ENCODE data around the gene RAB3B. TPM values are rescaled to one million over a fixed set of nuclear protein-coding genes. Genes with fewer than 3 reads are reported as not detected.

The RAB3B gene
- total RNA-seq, 4 donors from 2014 or later, result under 0.01 TPM; not detected in 1

DNA sequence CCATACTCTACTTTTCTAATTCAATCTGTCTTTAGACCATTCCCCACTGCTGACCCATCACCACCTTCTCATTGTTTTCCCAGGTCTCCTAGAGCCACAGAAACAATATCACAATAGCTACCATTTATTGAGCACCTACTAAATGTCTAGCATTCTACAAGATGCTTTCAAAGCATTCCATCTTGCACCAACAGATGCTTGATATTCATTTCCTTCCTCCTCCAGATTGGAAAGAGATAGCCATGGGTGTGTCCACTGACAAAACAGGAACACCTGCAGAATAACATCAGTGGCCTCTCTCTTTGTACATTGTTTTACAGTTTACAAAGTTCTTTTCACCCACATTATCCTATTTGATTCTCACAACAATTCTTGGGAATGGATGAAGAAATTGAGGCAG, 2.2 kb downstream of the RAB3B start:
- TF ChIP-seq, protein P1, sequence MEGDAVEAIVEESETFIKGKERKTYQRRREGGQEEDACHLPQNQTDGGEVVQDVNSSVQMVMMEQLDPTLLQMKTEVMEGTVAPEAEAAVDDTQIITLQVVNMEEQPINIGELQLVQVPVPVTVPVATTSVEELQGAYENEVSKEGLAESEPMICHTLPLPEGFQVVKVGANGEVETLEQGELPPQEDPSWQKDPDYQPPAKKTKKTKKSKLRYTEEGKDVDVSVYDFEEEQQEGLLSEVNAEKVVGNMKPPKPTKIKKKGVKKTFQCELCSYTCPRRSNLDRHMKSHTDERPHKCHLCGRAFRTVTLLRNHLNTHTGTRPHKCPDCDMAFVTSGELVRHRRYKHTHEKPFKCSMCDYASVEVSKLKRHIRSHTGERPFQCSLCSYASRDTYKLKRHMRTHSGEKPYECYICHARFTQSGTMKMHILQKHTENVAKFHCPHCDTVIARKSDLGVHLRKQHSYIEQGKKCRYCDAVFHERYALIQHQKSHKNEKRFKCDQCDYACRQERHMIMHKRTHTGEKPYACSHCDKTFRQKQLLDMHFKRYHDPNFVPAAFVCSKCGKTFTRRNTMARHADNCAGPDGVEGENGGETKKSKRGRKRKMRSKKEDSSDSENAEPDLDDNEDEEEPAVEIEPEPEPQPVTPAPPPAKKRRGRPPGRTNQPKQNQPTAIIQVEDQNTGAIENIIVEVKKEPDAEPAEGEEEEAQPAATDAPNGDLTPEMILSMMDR (IDR thresholded peaks at IDR 0.05), result no peak
- TF ChIP-seq POLR2A (IDR thresholded peaks at IDR 0.05), result no peak
- Histone ChIP-seq H3K4me3 (no peak overlapping the region), H3K9me3 (no peaks in the 10 kb centered on the region), H3K4me1 (peaks cover 3 to 11% (median 7%) of the 10 kb centered on the region in 3 donors), H3K27me3 (peaks cover 5 to 57% (median 6%) of the 10 kb centered on the region in 4 donors), H3K36me3 (no peaks in the 10 kb centered on the region), H3K27ac (no peak overlapping the region)
- intact Hi-C loops (cut with DNase I), result no loop called here
- no peak for DNase-seq

DNA sequence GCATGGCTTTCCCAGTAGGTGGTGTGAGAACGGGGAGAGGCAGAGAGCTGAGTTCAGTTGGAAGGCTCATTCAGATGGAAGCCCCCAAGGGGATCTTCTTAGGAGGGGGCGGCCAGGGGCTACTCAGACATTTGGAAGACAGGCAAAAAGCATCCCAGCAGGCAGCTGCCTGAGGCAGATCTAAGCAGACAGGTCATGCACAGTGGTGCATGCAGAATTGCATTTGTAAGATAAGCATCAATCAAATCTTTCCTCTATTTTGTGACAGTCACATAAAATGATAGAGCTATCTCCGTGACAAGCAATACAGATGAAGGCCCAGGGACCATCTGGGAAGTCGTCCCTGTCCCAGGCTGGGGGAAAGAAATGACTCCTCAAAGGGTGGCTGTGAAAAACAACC, 3.8 kb downstream of the RAB3B start:
- no peak for DNase-seq
- no peaks in the 10 kb centered on the region for H3K9me3 ChIP-seq
- H3K27me3 ChIP-seq, result peaks cover 2 to 42% (median 6%) of the 10 kb centered on the region in 4 donors
- H3K27ac ChIP-seq, result no peak overlapping the region
- TF ChIP-seq POLR2A (IDR thresholded peaks at IDR 0.05), result no peak
- TF ChIP-seq, protein P1 (IDR thresholded peaks at IDR 0.05), result no peak
- intact Hi-C loops (cut with DNase I), result no loop called here
- no peaks in the 10 kb centered on the region for H3K36me3 ChIP-seq
- 56 to 66% methylated on average over 3 to 4 of the region's 4 CpGs for WGBS, 2 donors
- peaks cover 3 to 11% (median 7%) of the 10 kb centered on the region in 3 donors for H3K4me1 ChIP-seq
- no peak overlapping the region for H3K4me3 ChIP-seq

DNA sequence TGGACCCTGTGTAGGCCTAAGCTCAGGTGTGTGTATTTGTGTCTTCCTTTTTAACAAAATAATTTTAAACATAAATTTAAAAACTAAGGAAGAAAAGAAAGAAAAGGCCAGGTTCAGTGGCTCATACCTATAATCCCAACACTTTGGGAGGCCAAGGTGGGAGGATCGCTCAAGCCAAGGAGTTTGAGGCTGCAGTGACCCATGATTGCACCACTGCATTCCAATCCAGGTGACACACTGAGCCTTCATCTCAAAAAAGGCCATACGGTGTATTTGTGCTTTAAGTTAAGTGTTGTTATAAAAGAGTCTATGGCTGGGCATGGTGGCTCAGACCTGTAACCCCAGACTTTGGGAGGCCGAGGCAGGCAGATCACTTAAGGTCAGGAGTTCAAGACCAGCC, 8.3 kb downstream of the RAB3B start:
- Histone ChIP-seq H3K27ac (no peak overlapping the region), H3K4me3 (no peak overlapping the region), H3K36me3 (no peaks in the 10 kb centered on the region), H3K4me1 (no peaks in the 10 kb centered on the region), H3K9me3 (no peaks in the 10 kb centered on the region), H3K27me3 (no peaks in the 10 kb centered on the region)
- DNase-seq, result no peak
- TF ChIP-seq POLR2A (IDR thresholded peaks at IDR 0.05), result no peak
- TF ChIP-seq, protein P1 (IDR thresholded peaks at IDR 0.05), result no peak
- 71 to 93% methylated on average over 3 of the region's 3 CpGs for WGBS, 2 donors
- intact Hi-C loops (cut with DNase I), result no loop called here

DNA sequence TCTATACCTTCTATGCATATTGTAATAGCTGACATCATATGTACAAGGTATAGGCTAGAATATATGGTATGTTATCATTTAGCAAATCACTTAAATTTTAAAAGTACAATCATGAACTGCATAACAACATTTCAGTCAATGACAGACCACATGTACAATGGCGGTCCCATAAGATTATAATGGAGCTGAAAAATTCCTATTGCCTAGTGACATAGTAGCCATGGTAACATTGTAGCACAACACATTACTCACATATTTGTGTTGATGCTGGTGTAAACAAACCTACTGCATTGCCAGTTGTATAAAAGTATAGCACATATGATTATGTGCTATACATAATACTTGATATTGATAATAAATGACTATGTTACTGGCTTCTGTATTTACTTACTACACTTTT, 8.9 kb downstream of the RAB3B start:
- 93 to 100% methylated on average over 1 of the region's 1 CpG for WGBS, 2 donors
- no peak for DNase-seq
- no peaks in the 10 kb centered on the region for H3K27me3 ChIP-seq
- no peaks in the 10 kb centered on the region for H3K36me3 ChIP-seq
- no peak overlapping the region for H3K27ac ChIP-seq
- TF ChIP-seq, protein P1 (IDR thresholded peaks at IDR 0.05), result no peak
- no peak for TF ChIP-seq POLR2A (IDR thresholded peaks at IDR 0.05)
- no peaks in the 10 kb centered on the region for H3K9me3 ChIP-seq
- intact Hi-C loops (cut with DNase I), result no loop called here
- no peak overlapping the region for H3K4me3 ChIP-seq
- no peaks in the 10 kb centered on the region for H3K4me1 ChIP-seq

DNA sequence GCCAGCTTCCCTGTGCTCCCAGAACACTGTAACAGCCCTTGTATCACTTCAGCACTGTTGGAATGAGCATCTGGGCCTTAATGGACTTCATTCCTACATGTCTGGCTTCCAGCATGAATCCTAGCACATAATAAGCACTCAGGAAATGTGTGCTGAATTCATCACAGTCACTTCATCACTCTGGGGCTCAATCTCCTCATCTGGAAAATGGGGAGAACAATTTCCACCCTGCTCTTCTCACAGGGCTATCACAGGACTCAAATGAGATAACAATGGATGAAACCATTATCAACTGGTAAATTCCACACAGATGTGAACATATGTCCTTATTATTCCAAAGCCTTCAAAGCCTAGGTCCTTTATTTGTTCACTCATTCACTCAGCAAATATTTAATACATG, 12.4 kb downstream of the RAB3B start:
- Histone ChIP-seq H3K4me3 (no peak overlapping the region), H3K9me3 (no peaks in the 10 kb centered on the region), H3K4me1 (no peaks in the 10 kb centered on the region), H3K36me3 (no peaks in the 10 kb centered on the region), H3K27ac (no peak overlapping the region), H3K27me3 (no peaks in the 10 kb centered on the region)
- intact Hi-C loops (cut with DNase I), result no loop called here
- TF ChIP-seq POLR2A (IDR thresholded peaks at IDR 0.05), result no peak
- TF ChIP-seq, protein P1 (IDR thresholded peaks at IDR 0.05), result no peak
- DNase-seq, result no peak
